ENCODE data around the gene DPEP1.
"Not testable (repeated sequence)": the region's sequence is repeated elsewhere in the genome, so short reads cannot be mapped to it uniquely, and the experiment has no call there.

The DPEP1 gene

GRCh38 chr16:89613231-89613953 is at the start of gene DPEP1:
Gene DPEP1 (plus strand): TSS chr16:89613642. CDS start chr16:89630411, 16,769 bp downstream.
- no peak for DNase-seq

- DNase-seq, result no peak
Observed at GRCh38 chr16:89564476-89565255, 48.8 kb upstream of the DPEP1 start.

- DNase-seq, result no peak
Observed at GRCh38 chr16:89565256-89565505, 48.3 kb upstream of the DPEP1 start.

- DNase-seq, result no peak
Observed at GRCh38 chr16:89565506-89566372, 47.7 kb upstream of the DPEP1 start.

- DNase-seq, result no peak
Observed at GRCh38 chr16:89567656-89568594, 45.5 kb upstream of the DPEP1 start.

GRCh38 chr16:89569506-89570341 is 43.7 kb upstream of the DPEP1 start:
- DNase-seq, result no peak

- no peak for DNase-seq
Observed at GRCh38 chr16:89570342-89570923, 43.0 kb upstream of the DPEP1 start.

GRCh38 chr16:89570983-89571598 is 42.4 kb upstream of the DPEP1 start:
- not testable (repeated sequence) for DNase-seq

GRCh38 chr16:89571636-89572035 is 41.8 kb upstream of the DPEP1 start:
- DNase-seq, result no peak

- DNase-seq, result no peak
Observed at GRCh38 chr16:89572073-89572484, 41.4 kb upstream of the DPEP1 start.

GRCh38 chr16:89572485-89573205 is 40.8 kb upstream of the DPEP1 start:
- DNase-seq, result no peak

GRCh38 chr16:89573826-89574680 is 39.4 kb upstream of the DPEP1 start:
- no peak for DNase-seq

- DNase-seq, result no peak
Observed at GRCh38 chr16:89574681-89575246, 38.7 kb upstream of the DPEP1 start.

- peak in 1 of 2 experiments; percentile 18 for DNase-seq
Observed at GRCh38 chr16:89575247-89576152, 37.9 kb upstream of the DPEP1 start, which contains the start of gene CPNE7. Gene CPNE7 (plus strand): TSS chr16:89575758. CDS start chr16:89575898, 140 bp downstream.

GRCh38 chr16:89576153-89577054 is 37.0 kb upstream of the DPEP1 start:
- no peak for DNase-seq
